Measurements from ENCODE around the gene MISP. TPM values are rescaled to one million over a fixed set of nuclear protein-coding genes. Genes with fewer than 3 reads are reported as not detected.

MISP gene
- total RNA-seq, 1 donor from 2014 or later, result 0.67 TPM

DNA sequence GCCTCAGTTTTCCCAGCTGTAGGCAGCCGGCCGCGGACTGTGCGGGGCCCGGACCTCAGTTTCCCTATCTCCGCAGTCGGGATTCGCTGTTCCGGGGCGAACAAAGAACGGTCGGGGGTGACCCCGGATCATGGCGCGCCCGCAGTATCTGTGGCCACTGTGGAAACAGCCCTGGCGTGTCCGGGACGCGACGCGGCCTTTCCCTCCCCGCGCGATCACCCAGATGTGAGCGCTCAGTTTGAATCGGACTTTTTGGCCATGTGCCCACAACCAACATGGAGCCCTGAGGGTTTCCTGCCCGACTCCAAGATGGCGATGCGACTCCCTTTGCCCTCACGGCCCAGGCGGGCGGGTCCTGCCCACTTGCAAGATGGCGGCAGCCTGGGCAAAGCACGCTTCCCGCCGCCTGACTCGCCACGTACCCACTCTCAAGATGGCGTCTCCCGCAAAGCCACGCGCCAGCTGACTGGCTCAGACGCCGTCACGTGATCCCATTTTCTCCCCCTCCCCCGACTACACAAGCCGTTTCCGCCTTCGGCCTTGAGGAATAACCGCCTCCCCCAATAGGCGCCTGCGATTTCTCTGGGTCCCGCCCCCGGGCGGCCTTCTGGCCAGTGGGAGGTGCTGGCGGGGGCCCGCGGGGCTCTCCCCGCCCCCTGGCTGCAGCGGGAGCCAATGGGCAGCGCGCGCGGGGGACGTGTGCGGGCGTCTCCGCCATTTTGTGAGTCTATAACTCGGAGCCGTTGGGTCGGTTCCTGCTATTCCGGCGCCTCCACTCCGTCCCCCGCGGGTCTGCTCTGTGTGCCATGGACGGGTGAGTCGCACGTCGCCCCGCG lies 46.0 kb downstream of the MISP start, which contains the start of gene PTBP1:
Gene PTBP1, plus strand, starts transcription at position 761 of the 836 bp plus-strand sequence. Its CDS starts 46 bp downstream, at position 807.
- peak; percentile 100 for DNase-seq (ENCODE audit: low spot score)

- peak; percentile 96 for DNase-seq (ENCODE audit: low spot score)
These were observed 46.9 kb downstream of the MISP start for GRCh38 chr19:797528-798414.

- DNase-seq (ENCODE audit: low spot score), result no peak
These were observed 47.6 kb downstream of the MISP start for GRCh38 chr19:798415-799075.

DNA sequence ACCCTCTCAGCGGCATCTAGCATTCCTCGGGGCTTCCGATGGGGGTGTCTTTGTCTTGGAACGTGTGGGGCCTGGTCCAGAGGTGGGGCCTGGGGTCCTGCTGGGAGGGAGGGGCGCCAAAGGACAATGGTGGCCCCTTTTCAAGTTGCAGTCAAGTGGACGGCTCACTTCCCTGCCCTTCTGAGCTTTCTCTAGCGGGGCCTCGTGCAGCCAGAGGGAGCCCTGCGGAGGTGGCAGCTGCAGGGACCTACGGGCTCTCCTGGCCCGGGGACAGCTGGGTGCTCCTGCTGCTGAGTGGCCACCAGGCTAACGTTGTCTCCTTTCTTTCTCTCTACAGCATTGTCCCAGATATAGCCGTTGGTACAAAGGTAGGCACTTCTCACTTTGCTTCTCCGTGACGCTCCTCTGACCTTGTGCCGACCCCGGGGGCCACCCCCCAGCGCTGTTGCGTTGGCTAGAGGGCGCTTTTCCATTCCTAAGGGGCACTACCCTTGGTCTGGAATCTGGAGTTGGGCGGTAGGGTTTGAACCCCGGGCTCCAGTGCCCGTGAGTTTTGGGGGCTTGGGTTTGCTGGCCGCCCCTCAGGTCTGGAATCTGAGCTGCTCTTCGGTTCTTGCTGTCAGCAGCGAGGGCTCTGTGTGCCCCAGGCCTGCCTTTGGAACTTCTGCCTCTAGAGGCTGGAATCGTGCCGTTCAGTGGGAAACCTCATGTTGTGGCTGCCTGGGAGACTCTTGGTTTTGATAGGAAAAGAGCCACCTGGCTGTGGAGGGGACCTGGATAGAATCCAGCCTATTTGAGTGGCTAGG lies 48.4 kb downstream of the MISP start:
- no peak for DNase-seq (ENCODE audit: low spot score)

DNA sequence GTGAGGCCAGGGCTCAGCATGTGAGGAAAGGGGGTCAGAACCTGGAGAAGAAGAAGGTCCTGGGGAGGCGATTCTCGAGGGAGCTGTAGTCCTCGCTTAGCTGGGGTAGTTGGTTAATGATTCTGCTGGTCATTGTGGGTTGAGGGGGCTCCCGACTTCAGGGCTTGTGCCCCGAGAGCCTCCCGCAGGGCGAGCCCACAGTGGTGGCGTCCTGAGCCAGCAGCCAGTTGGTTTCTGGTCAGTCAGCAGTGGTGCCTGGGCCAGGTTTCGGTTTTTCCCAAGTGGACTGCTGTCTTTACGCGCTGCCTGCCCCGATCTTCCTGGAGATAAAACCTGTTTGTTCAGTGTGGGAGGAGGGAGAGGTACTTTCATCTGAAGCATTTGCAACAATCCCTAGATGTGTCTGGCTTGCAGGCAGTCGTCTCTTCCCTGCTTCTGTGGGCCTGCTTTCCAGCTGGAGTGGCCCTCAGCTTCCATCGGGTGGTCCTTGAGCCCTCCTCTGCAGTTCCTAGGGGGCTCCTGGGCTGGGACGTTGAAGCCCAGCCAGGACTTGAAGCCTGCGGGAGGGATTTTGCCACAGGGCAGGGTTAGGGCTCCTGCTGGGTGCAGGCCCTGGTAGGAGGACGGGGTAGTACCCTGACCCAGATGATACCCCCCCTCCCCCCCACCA lies 49.6 kb downstream of the MISP start:
- no peak for DNase-seq (ENCODE audit: low spot score)

DNA sequence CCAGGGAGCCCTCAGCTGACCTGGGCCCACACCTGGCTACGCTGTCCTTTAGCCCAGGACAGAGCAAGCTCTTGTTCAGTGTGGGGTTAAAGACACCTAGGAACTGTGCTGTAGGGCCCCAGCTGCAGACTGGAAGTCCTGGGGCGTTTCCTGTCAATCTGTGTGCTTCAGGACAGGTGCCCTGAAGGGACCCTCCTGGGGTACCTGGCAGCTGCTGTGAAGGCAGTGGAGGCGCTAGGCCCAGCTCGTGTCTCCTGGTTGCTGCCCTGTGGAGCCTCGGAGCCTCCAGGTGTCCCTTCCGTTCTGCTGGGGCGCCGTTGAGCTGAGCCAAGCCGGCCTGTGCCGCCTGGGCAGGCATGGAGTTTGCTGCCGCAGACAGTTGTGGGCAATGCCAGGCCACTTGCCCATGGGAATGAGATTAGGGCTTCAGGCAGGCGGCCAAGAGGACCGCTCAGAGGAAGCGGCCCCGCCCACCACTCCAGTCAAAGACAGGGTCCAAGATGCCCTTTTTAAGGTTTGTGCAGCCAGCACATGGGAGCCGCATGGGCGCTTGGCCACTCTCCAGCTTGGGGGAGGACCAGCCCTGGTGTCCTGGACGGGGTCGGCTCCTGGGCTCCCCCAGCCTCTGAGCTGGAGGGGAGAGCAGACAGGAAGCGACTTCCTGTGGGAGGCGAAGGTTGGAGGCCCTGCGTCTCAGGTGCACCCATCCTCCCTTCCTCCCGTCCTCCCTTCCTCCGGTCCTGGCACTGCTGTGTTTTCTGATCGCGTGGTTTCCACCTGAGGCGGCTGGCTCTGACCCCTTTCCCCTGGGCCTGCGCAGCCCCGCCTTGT lies 50.3 kb downstream of the MISP start:
- DNase-seq (ENCODE audit: low spot score), result no peak

DNA sequence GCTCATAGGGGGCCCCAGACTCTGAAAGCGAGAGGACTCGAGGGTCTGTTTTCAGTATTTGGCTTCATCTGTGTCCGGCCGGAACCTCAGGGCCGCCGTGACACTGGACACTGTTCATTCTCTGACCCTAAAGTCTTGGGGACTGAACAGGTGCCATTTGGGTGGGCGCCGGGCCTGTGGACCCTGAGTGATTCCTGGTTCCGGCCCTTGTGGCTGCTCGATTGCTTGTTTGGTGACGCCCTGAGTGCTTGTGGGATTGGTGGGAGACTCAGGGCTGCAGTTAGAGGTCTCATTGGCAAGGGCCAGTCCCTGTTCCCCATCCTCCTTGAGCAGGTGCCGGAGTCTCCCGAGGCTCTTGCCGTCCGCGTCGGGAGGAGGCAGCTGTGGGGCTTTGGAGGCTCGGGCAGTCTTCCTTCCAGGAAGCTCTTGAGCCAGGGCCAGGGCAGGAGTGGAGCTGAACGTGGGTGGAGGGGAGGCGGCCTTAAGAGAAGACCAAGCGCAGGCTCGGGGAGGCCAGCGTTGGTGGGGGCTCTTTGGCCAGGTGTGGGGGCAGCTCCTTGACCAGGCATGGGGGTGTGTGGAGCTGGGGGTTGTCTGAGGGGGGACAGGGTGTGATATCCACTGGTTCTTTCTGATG lies 51.1 kb downstream of the MISP start:
- DNase-seq (ENCODE audit: low spot score), result no peak

- DNase-seq (ENCODE audit: low spot score), result no peak
These were observed 51.7 kb downstream of the MISP start for GRCh38 chr19:802498-803098.

- DNase-seq (ENCODE audit: low spot score), result no peak
These were observed 52.2 kb downstream of the MISP start for GRCh38 chr19:803099-803561.

- DNase-seq (ENCODE audit: low spot score), result no peak
These were observed 52.9 kb downstream of the MISP start for GRCh38 chr19:803686-804418.

DNA sequence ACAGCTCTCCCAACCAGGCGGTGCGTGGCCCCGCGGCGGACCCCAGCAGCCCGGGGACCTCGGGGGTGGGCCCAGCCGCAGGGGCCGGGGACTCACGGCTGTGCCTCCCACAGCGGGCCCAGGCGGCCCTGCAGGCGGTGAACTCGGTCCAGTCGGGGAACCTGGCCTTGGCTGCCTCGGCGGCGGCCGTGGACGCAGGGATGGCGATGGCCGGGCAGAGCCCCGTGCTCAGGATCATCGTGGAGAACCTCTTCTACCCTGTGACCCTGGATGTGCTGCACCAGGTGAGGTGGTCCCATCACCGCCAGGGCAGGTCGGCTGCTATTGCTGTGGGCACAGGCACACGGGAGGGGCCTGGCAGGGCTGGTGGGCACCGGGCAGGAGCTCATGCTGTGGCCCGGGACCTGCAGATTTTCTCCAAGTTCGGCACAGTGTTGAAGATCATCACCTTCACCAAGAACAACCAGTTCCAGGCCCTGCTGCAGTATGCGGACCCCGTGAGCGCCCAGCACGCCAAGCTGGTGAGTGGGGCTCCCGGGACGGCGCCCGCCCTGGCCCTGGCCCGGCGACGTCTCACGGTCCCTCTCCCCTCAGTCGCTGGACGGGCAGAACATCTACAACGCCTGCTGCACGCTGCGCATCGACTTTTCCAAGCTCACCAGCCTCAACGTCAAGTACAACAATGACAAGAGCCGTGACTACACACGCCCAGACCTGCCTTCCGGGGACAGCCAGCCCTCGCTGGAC lies 53.7 kb downstream of the MISP start:
- DNase-seq (ENCODE audit: low spot score), result no peak

DNA sequence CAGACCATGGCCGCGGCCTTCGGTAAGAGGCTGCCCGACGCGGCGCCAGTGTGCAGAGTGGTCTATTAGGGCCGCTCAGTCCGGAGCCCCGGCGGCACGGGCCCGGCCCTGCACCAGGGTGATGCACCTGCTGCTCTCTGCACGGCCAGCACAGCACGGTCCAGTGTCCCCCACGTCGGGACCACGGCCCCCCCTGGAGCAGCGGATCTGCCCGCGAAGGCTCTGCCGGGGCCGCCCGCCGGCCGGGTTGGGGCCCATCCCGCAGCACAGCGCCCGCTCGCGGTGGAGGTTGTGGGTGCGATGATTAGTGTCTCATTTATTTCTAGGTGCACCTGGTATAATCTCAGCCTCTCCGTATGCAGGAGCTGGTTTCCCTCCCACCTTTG lies 54.2 kb downstream of the MISP start:
- DNase-seq (ENCODE audit: low spot score), result no peak

- DNase-seq (ENCODE audit: low spot score), result no peak
These were observed 55.0 kb downstream of the MISP start for GRCh38 chr19:805600-806550.

GRCh38 chr19:806815-807421 lies 56.0 kb downstream of the MISP start:
- DNase-seq (ENCODE audit: low spot score), result no peak
